ENCODE measurements around the gene DOLK.

Gene DOLK

DNA sequence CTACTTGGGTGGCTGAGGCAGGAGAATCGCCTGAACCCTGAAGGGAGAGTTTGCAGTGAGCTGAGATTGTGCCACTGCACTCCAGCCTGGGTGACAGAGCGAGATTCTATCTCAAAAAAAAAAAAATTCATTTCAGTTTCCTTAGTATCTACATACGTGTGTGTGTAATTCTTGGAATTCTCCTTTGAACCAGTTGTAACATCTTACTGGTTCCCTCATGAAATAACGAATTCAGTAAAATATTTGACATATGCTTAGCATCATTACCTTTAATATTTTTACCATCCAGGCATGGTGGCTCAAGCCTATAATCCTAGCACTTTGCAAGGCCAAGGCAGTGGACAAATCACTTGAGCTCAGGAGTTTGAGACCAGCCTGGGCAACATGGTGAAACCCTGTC, 17.8 kb downstream of the DOLK start:
- no peak for DNase-seq

DNA sequence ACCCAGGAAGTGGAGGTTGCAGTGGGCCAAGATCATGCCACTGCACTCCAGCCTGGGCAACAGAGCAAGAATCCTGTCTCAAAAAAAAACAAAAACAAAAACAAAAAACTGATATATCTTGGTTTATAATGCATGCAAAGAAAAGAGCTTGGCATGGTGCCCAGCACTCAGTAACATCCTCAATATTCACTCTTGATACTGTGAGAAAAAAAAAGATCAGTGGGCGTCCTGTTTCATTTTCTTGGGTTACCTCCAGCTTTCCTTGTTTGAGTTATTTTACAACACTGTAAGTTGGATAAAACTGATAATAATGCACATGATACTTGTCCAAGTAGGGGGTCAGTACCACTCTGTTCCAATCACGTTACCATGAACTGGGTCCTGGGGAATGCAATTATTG, 18.8 kb downstream of the DOLK start:
- no peak for DNase-seq

DNA sequence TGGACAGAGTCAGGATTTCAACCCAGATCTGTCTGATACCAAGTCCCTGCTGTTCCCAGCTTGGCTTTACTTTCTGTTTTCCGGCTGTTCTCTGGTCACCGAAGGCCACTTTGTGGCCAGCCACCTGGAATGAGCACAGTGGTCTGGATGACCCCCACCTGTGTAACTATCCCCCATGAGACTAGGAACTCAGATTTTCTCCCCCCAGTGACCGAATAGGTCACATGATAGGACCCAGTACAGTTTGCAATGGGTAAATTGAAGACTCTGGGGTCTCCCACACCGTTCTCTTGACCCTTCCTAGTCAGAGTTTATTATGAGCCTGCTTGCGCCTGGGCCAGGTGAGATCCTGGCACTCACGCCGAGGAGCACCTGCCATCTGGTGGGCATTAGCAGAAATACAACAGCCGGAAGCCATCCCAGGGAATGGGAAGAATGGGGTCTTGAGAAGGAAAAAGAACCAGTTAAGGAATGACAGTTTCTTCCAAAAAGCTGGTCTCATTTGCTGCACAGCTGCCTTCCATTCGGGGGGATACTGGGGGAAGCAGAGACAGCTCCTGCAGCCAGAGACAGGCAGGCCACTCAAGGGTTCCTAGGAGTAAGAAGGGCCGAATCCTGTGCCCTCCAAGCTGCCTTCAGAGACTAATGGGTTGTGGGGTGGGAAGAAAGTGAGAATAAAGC, 19.5 kb downstream of the DOLK start:
- DNase-seq: peak; percentile 42

- no peak for DNase-seq
Observed at GRCh38 chr9:128923493-128923883, 23.9 kb downstream of the DOLK start.

GRCh38 chr9:128921881-128922763, 25.3 kb downstream of the DOLK start:
- DNase-seq: no peak

GRCh38 chr9:128920381-128921058, 26.9 kb downstream of the DOLK start, which contains the start of gene PHYHD1:
TSS of gene PHYHD1 (plus strand) at chr9:128920982. CDS start at chr9:128922324, 1,342 bp downstream.
- no peak for DNase-seq

DNA sequence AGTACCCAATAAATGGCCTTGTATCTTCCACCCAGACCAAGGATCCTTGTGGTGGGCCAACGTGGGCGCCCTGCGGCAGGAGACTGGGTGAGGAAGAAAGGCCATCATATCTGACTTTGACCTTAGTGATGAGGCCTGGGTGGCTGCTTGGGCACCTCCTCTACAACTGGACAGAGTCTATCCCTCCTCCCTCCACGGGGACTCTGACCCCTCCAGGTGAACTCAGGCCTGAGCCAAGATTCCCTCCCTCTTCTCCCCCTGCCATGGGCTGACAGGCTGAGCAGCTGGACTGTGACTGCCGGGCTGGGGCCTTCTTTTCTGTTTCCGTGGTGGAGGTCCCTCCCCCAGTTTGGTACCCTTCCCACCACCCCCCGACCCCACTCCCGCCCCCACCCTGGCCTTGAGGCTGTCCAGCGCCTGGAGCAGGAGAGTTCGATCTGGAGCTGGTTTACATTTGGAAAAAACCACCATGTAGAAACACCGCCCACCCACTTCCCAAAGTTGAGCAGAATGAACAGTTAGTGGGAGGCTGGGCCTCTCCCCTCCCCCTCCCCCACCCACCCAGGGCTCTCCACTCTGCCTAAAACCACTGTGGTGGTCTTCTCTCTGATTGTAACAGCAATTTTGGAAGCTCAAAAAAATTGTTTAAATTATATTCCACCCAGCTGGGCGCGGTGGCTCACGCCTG, 27.9 kb downstream of the DOLK start:
- no peak for DNase-seq

DNA sequence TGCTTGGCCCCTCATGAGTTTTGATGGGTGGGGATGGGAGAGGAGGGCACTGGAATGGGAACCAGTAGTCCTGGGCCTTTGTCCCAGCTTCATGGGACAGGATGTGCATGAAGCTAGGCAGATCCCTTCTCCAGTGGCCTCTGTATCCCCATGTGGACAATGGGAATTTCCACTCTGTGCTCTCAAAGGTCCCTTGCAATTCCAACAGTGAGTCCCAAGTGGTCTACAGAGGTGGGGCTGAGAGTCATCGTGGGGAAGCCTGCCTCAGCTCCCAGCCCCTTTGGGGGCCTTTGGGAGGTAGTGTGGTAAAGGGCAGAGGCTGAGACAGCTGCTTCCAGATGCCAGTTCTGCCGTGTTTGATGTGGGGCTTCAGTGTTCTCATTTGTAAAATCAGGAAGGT, 28.5 kb downstream of the DOLK start:
- DNase-seq: no peak

DNA sequence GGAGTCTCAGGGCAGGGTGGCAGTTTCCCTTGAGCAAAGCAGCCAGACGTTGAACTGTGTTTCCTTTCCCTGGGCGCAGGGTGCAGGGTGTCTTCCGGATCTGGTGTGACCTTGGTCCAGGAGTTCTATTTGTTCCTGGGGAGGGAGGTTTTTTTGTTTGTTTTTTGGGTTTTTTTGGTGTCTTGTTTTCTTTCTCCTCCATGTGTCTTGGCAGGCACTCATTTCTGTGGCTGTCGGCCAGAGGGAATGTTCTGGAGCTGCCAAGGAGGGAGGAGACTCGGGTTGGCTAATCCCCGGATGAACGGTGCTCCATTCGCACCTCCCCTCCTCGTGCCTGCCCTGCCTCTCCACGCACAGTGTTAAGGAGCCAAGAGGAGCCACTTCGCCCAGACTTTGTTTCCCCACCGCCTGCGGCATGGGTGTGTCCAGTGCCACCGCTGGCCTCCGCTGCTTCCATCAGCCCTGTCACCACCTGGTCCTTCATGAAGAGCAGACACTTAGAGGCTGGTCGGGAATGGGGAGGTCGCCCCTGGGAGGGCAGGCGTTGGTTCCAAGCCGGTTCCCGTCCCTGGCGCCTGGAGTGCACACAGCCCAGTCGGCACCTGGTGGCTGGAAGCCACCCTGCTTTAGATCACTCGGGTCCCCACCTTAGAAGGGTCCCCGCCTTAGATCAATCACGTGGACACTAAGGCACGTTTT, 30.1 kb downstream of the DOLK start:
- no peak for DNase-seq

GRCh38 chr9:128916745-128917144, 30.7 kb downstream of the DOLK start:
- DNase-seq: no peak

DNA sequence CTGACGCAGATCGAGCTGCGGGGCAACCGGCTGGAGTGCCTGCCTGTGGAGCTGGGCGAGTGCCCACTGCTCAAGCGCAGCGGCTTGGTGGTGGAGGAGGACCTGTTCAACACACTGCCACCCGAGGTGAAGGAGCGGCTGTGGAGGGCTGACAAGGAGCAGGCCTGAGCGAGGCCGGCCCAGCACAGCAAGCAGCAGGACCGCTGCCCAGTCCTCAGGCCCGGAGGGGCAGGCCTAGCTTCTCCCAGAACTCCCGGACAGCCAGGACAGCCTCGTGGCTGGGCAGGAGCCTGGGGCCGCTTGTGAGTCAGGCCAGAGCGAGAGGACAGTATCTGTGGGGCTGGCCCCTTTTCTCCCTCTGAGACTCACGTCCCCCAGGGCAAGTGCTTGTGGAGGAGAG, 31.2 kb downstream of the DOLK start:
- no peak for DNase-seq

DNA sequence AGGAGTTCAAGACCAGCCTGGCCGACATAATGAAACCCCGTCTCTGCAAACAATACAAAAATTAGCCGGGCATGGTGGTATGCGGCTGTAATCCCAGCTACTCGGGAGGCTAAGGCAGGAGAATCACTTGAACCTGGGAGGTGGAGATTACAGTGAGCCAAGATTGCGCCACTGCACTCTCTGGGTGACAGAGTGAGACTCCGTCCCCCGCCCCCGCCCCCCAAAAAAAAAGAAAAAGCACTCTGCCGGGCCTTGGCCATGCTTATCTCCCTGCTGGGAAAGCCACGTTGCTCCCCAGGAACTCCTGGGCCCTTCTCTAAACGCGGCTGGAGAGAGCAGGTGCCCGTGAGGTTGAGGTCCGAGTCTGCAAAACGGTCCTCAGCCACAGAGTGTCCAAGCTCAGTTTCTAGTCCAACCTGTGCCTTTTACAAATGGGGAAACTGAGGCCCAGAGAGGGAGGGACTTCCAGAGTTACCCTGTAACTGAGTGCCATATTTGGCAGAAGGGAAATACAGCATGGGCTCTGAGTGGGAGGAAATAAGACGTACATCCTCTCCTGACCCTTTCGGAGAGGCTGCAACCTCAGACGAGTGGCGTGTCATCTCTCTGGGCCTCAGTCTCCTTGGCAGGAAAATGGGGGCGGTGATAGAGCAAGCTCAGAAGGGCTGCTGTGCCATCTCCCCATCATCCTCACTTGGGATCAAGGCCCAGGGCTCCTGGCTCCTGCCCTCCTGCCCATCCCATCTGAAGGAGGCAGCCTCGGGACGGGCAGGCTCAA, 33.2 kb downstream of the DOLK start:
- no peak for DNase-seq

DNA sequence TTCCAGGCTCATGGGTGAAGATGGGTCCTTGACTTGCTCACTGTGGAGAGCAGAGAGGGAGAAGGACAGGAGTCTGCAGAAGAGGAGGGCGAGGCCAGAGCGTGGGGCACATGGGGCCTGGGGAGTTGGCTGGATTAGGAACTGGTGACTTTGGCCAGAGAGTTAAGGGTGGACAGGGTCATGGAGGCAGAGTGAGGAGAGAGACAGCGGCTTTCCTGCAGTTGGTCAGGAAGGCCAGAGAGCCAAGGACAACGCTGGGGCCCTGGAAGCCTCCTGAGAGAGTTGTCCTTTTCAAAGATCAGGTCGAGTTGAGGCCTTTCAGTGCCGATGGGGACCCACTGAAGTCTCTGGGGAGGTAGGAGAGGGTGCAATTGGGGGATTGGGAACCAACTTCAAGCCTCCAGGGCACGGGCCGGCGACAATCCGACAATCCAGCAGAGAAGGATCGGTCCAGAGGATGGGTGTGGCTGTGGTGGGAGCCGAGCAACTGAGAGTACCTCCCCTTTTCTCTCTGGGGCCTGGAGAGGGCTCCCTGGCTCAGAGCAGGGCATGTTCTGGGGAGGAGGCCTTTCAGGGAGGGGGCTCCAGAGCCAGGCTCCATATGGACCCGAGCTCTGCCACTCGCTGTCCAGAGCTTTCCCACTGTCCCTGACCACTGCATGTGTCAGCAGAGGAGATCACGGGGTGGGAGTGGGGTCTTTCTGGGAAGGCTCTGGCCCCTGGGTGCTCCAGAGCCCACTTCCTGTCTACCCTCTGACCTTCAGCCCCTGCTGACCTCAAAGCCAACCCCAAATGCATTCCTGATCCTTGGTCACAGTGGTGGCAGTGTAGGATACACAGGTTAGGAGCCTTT, 34.1 kb downstream of the DOLK start:
- no peak for DNase-seq

- DNase-seq: no peak
Observed at GRCh38 chr9:128912270-128912853, 35.0 kb downstream of the DOLK start.

- DNase-seq: no peak
Observed at GRCh38 chr9:128911529-128912035, 35.8 kb downstream of the DOLK start.

GRCh38 chr9:128910906-128911305, 36.5 kb downstream of the DOLK start:
- DNase-seq: no peak

DNA sequence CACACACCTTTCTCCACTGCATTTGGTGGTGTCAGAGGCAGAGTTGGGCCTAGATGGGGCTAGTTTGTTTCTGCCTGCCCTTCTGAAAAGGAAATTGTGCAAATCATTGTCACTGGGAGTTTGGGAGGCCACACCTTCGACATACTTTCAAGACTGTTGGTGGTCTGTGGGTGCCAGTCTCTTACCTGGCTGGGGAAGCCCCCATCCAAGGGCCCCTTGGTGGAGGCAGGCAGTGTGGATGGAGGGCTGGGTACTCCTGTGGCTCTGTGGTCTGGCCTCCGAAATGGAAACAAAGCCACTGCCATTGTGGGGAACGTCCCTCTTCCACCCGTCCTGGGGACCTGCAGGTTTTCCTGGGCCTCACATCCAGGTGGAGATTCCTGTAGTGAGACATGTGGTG, 37.5 kb downstream of the DOLK start:
- no peak for DNase-seq

GRCh38 chr9:128908372-128908771, 39.0 kb downstream of the DOLK start:
- no peak for DNase-seq

DNA sequence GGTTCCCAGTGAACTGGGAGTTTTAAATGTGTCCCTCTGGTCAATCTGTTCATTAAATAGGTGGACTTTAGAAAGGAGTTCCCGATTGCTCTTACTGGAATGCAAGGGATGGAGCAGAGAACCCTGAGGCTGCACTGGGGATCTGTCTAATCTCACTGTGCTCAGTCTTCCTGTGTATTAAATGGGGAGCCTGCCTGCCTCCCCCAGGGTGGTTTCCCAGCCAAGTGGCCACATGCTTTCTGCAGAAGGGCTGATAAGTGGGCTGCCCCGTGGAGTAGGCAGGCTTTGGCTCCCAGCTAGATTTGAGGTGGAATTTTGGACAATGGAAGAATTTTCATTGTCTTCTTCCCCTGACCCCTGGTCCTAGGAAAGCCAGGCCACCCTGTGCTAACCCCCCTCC, 40.7 kb downstream of the DOLK start:
- no peak for DNase-seq

- DNase-seq: no peak
Observed at GRCh38 chr9:128905964-128906363, 41.4 kb downstream of the DOLK start.
